CD4-positive, alpha-beta T cell treated with Interleukin-2 at 100 ng/mL for 4 hours (primary cell): ENCODE measurements around the gene CCSER2.
"Not testable (repeated sequence)": the region's sequence is repeated elsewhere in the genome, so short reads cannot be mapped to it uniquely, and the experiment has no call there.

Source experiments
- DNase-seq: peaks from one replicate; pipeline ENCODE4 v3.0.0-alpha.2; 2020; ENCODE audit warnings: low spot score

The CCSER2 gene

GRCh38 chr10:84449351-84449750 lies 121.0 kb downstream of the CCSER2 start:
- DNase-seq, result not testable (repeated sequence)

- DNase-seq, result no peak
Measured at GRCh38 chr10:84452003-84452402, 123.6 kb downstream of the CCSER2 start.

DNA sequence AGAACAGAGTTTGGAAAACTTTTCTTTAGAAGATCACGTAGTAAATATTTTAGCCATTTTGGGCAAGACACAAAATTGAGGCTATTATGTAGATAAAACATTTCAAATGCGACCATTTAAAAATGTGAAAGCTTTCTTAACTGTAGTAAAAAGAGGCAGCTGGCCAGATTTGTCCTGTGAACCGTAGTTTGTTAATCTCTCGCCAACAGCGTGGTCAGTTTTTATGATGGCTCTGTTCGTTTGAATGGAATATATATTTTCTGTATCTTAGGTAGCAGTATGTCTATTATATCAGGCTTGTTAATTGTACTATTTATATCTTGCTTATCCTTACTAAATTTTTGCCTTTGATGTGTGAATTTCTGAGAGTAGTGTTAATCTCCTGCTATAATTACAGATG lies 124.9 kb downstream of the CCSER2 start:
- no peak for DNase-seq

DNA sequence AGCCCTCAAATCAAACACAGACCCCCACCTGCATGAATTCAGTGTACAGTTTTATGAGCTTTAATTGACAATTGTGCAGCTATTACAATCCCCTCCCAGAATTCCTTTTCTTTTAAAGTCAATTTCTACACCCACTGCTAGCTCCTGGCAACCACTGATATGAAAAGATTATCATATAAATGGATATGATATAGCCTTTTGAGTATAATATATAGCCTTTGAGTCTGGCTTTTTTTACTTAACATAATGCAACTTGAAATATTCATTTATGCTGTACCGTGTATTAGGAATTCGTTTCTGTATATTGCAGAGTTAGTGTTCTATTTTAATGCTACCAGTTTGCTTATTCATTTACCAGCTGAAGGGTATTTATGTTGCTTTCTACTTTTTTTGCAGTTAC lies 127.7 kb downstream of the CCSER2 start:
- no peak for DNase-seq

DNA sequence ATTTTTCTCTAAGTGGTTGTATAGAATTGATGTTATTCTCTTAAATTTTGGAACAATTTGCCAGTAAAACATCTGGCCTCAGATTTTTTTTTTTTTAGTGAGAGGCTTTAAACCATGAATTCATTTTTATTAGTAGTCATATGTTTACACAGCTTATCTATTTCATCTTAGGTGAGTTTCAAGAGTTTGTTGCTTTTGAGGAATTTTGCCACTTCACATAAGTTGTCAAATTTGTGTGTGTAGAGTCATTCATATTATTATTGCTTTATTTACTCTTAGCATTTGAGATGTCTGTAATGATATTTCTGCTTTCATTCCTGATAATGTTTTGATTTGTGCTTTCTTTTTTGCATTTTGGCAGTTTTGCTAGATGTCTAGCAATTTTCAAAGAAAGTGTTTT lies 132.1 kb downstream of the CCSER2 start:
- DNase-seq, result no peak

DNA sequence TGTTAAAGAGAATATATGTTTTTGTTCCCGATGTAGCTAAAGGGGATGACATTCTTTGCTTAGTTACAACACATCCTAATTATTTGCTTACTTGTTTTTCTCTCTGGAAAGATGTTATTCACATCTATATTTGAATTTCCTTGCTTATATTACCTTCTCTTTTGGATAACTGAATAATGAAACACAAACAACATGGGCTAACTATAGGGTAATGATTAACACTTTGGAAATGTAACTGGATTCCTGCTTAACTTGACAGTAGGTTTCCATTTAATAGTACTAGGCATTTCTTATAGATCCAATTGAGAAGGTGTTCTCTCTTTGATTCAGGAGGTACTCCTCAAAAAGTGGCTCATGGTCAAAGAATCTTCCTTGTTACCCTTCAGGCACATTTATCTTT lies 141.1 kb downstream of the CCSER2 start:
- DNase-seq, result no peak

DNA sequence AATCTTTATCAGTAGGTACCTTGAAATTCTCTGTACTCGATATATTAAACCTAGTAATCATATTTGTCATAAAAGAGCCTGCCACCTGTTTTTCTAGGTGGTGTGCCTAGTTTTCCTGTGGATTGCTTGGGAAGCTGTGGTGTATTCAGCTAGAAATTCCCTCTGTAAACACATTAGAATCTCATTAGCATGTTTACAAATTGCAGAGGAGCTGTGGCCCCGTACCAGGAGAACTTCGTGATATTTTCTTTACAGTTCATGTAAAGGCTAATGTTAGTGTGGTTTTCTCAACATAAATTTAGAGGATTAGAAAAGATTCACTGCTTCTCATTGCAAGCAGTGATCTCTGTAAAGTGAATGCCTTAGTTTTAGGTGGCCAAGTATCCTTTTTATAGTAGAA lies 144.7 kb downstream of the CCSER2 start:
- DNase-seq, result no peak

DNA sequence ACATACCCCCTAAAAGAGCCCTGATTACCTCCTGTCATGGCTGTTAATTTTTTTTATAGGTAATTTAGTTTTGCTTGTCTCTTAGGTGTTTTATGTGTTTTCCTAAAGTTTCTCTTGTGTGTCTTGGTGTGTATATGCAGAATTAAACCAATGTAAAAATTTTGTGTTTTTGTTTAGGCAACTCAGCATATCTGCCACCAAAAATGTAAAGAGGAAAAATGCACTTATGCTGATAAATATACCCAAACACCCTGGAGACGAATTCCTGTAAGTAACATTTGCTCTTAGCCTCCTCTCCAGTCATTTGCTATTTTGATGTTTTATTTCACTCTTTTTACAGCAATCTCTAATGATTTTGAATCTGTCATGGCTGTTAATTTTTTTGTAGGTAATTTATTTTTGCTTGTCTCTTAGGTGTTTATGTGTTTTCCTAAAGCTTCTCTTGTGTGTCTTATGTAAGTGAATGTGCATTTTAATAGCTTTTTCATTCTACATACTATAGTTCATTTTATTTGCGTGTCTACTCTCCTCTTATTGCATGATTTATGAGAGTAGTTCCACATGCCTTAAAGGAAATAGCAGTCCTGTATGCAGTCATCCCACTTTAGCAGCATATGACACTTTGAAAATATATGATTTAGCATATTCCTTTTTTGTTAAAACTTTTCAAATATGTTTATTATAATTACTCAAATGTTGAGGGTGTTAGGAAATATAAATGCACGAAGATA lies 149.2 kb downstream of the CCSER2 start:
- DNase-seq, result no peak

DNA sequence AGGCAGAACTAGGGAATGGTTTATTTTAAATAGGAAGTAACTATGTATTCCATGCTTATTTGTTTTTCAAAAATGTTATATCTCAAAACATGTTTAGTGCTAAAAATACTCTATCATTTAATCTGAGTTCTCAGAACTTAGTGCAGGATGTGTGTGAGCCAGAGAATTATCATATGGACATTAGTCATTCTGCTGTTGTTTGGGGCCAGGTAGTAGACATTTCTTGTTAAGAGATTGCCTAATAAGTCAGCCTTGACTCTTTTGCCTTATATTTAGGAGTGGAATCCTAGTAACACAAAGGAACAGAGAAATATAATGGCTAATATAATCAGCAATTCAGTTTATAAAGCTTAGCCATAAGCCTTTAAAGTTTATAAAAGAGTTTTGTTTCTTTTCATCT lies 149.8 kb downstream of the CCSER2 start:
- no peak for DNase-seq

DNA sequence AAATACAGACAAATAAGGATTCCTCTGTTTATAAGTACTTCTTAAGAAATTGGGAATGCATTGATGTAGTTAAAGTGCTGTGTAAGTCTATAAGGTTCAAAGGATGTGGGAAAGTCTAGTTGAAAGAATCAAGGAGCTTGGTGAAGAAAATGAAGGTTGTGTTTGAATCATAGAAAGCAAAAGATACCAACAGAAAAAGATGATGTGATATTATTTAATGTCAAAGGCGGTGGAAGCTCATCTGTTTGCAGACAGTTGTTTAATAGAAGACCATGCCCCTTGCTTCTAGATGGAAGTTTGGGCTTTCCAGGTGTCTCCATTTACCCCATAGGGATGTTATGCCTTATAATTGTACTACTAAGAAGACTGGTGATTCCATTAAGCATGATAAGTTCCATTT lies 150.3 kb downstream of the CCSER2 start:
- DNase-seq, result no peak

GRCh38 chr10:84484541-84484940 lies 156.2 kb downstream of the CCSER2 start:
- DNase-seq, result no peak

DNA sequence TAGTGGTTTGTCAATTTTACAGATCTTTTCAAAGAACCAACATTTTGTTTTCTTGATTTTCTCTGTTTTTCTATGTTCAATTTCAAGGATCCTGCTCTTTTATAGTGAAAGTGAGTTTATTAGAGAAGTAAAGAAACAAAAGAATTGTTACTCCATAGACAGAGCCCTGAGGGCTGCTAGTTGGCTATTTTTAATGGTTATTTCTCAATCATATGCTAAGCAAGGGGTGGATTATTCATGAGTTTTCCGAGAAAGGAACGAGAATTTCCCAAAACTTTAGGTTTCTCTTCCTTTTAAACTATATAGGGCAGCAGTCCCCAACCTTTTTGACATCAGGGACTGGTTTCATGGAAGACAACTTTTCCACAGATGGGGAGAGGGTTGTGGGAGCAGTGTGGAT lies 165.0 kb downstream of the CCSER2 start:
- no peak for DNase-seq

DNA sequence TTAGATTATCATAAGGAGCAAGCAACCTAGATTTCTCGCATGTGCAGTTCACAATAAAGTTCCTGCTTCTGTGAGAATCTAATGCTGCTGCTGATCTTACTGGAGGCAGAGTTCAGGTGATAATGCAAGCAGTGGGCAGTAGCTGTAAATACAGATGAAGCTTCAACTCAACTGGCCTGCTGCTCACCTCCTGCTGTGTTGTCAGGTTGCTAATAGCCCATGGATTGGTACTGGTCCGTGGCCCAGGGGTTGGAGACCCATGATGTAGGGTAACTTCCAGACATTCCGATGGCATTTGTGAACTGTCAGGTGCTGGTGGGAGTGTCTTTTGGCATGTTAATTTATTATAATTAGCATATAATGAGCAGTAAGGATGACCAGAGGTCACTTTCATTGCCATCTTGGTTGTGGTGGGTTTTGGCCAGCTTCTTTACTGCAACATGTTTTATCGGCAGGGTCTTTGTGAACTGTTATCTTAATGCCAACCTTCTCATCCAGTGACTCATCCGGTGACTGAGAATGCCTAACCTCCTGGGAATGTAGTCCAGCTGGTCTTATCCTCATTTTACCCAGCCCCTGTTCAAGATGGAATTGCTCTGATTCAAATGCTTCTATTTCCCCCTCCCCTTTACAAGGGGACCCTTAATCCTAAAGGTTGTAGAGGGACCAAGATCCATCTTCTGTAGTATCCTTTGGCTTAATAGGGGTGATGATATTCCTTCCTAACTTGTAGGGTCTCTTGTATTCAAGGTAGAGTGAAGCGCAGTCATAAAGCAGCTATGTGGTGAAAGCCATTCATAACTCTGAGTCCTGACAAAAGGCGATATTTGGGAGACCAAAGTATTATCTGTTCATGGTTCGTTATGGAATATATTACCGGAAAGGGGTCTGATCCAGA lies 165.8 kb downstream of the CCSER2 start:
- no peak for DNase-seq

- no peak for DNase-seq
Measured at GRCh38 chr10:84494849-84495180, 166.4 kb downstream of the CCSER2 start.

DNA sequence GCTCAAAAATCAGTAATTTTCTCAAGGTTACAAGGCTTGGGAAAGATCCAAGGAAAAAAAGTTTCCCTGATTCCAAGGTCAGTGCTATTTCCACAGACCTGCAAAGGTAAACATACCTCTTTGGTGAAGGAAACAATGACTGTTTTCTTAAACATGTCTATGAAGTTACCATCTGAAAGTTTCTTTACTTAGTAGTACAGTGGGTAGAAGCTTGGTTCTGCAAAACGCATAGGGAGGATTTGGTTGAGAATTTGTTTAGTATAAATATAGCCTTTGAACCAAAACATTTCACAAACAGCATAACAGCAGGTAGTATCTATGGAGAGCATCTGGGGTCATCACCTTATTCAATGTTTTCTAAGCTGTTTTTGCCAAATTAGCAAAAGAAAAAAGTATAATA lies 169.6 kb downstream of the CCSER2 start:
- no peak for DNase-seq

DNA sequence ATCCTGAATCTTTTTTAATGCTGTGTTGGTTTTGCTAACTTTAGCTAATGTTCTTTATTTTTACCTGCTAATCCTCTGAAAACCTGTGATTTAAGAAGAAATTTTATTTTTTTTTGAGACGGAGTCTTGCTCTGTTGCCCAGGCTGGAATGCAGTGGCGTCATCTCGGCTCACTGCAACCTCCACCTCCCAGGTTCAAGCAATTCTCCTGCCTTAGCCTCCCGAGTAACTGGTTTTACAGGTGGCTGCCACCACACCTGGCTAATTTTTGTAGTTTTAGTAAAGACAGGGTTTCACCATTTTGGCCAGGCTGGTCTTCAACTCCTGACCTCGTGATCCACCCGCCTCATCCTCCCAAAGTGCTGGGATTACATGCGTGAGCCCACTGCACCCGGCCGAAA lies 170.7 kb downstream of the CCSER2 start:
- DNase-seq, result not testable (repeated sequence)

DNA sequence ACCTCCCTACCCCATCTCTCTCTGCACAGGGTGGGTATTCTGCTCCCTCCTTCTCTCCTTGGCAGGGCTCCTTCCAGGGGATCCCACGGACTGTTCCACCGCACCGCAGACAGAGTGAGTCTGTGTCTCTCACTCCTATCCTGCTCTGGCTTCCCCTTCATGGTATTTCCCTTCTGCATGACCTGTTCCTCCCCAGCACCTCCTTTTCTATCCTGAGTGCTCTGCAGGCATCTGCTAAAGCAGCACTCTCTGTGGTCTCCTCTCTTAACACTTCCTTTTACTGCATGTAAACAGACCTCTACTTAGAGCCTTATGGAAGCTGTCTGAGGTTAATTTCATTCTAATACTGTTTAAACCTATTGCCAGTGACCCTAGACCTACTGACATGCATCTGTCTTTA lies 171.5 kb downstream of the CCSER2 start:
- DNase-seq, result no peak

GRCh38 chr10:84510121-84510520 lies 181.7 kb downstream of the CCSER2 start:
- no peak for DNase-seq

DNA sequence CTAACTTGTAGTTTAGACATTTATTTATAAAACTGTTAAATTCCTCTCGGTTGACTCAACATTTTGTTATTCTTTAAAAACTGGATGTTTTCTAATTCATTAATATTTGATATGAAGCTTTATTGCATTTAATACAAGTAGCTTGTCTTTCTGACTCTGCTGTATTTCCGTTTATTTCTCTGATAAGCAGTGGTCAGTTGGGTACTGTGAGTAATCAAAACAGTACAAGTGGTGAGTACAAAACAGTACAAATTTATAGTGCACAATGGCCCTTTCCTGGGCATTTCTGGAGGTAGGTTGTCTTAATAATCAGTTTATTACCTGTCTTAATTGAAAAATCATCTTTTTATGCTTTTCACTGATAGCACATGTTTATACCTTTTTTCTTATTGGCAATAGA lies 182.7 kb downstream of the CCSER2 start:
- DNase-seq, result no peak

- DNase-seq, result no peak
Measured at GRCh38 chr10:84511709-84512285, 183.4 kb downstream of the CCSER2 start.

GRCh38 chr10:84517554-84517953 lies 189.2 kb downstream of the CCSER2 start:
- no peak for DNase-seq

GRCh38 chr10:84519235-84519634 lies 190.8 kb downstream of the CCSER2 start:
- DNase-seq, result no peak

- DNase-seq, result no peak
Measured at GRCh38 chr10:84521013-84521412, 192.6 kb downstream of the CCSER2 start.
